Loucy (cell line): ENCODE results near the gene MAGEB1.

ENCODE experiments used
- H2AFZ ChIP-seq: fragments of 200-600 bp; sonication (generic); 2 replicates; pipeline ENCODE4 v1.6.0; 2016; ENCODE audit warnings: antibody characterized with exemption, mild to moderate bottlenecking, low read length, moderate library complexity
- H3F3A ChIP-seq: fragments of 200-600 bp; 2 replicates; pipeline ENCODE4 v1.6.0; 2016; ENCODE audit warnings: antibody characterized with exemption, low read depth, mild to moderate bottlenecking
- H3K27me3 ChIP-seq: fragments of 200-600 bp; sonication (generic); 2 replicates; pipeline ENCODE4 v1.6.1; 2014; ENCODE audit warnings: low read length, mild to moderate bottlenecking; ENCODE audit not compliant: insufficient read depth, poor library complexity, severe bottlenecking
- H3K36me3 ChIP-seq: fragments of 200-600 bp; sonication (generic); 2 replicates; pipeline ENCODE4 v1.6.1; 2016; ENCODE audit warnings: low read length; ENCODE audit not compliant: insufficient read depth
- H3K4me1 ChIP-seq: fragments of 200-600 bp; sonication (generic); 2 replicates; pipeline ENCODE4 v1.5.1; 2014; ENCODE audit warnings: low read length, mild to moderate bottlenecking; ENCODE audit not compliant: insufficient read depth, poor library complexity, severe bottlenecking
- H3K4me2 ChIP-seq: fragments of 200-600 bp; sonication (generic); 2 replicates; pipeline ENCODE4 v1.6.0; 2014; ENCODE audit warnings: antibody characterized with exemption, low read length, low read depth, mild to moderate bottlenecking; ENCODE audit not compliant: poor library complexity, severe bottlenecking
- H3K4me3 ChIP-seq: fragments of 200-600 bp; sonication (generic); 2 replicates; pipeline ENCODE4 v1.5.1; 2014; ENCODE audit warnings: low read length, mild to moderate bottlenecking, mixed read lengths; ENCODE audit not compliant: poor library complexity, severe bottlenecking
- H3K79me2 ChIP-seq: fragments of 200-600 bp; sonication (generic); 2 replicates; pipeline ENCODE4 v1.6.1; 2014; ENCODE audit warnings: low read length; ENCODE audit not compliant: insufficient read depth
- H3K9ac ChIP-seq: fragments of 200-600 bp; sonication (generic); 2 replicates; pipeline ENCODE4 v1.6.0; 2014; ENCODE audit warnings: mild to moderate bottlenecking, low read depth, low read length, moderate library complexity; ENCODE audit not compliant: poor library complexity, severe bottlenecking
- H3K9me2 ChIP-seq: fragments of 200-600 bp; sonication (generic); replicated peaks from 2 replicates; pipeline ENCODE4 v1.6.1; 2016; ENCODE audit warnings: low read depth, low read length, mixed read lengths
- H3K9me3 ChIP-seq: fragments of 200-600 bp; sonication (generic); 2 replicates; pipeline ENCODE4 v1.6.1; 2014; ENCODE audit warnings: mild to moderate bottlenecking, antibody characterized with exemption, low read length, low read depth; ENCODE audit not compliant: insufficient read depth
- H4K20me1 ChIP-seq: fragments of 200-600 bp; sonication (generic); 2 replicates; pipeline ENCODE4 v1.6.0; 2014; ENCODE audit warnings: antibody characterized with exemption, low read length, mild to moderate bottlenecking; ENCODE audit not compliant: insufficient read depth, poor library complexity, severe bottlenecking
- EZH2phosphoT487 ChIP-seq: fragments of 200-600 bp; IDR thresholded peaks from 2 replicates; pipeline ENCODE4 v1.6.1; 2018; ENCODE audit warnings: antibody characterized with exemption, mild to moderate bottlenecking, moderate library complexity, borderline replicate concordance
- TF ChIP-seq, protein P1 (sequence below): fragments of 200-600 bp; sonication (generic); conservative IDR thresholded peaks from 2 replicates; pipeline ENCODE4 v1.5.1; 2014; ENCODE audit warnings: mild to moderate bottlenecking, antibody characterized with exemption, low read length

MAGEB1 gene

GRCh38 chrX:30270639-30271038, 23.7 kb downstream of the MAGEB1 start:
- no peak overlapping the region for H3K9ac ChIP-seq
- peaks cover 17% of the 10 kb centered on the region for H3K4me1 ChIP-seq
- no peaks in the 10 kb centered on the region for H3K79me2 ChIP-seq
- H3K9me2 ChIP-seq = no peaks in the 10 kb centered on the region
- no peaks in the 10 kb centered on the region for H3K27me3 ChIP-seq
- H2AFZ ChIP-seq = no peak overlapping the region
- H3K36me3 ChIP-seq = no peaks in the 10 kb centered on the region
- TF ChIP-seq, protein P1, sequence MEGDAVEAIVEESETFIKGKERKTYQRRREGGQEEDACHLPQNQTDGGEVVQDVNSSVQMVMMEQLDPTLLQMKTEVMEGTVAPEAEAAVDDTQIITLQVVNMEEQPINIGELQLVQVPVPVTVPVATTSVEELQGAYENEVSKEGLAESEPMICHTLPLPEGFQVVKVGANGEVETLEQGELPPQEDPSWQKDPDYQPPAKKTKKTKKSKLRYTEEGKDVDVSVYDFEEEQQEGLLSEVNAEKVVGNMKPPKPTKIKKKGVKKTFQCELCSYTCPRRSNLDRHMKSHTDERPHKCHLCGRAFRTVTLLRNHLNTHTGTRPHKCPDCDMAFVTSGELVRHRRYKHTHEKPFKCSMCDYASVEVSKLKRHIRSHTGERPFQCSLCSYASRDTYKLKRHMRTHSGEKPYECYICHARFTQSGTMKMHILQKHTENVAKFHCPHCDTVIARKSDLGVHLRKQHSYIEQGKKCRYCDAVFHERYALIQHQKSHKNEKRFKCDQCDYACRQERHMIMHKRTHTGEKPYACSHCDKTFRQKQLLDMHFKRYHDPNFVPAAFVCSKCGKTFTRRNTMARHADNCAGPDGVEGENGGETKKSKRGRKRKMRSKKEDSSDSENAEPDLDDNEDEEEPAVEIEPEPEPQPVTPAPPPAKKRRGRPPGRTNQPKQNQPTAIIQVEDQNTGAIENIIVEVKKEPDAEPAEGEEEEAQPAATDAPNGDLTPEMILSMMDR = no peak
- TF ChIP-seq EZH2phosphoT487 = no peak
- no peaks in the 10 kb centered on the region for H4K20me1 ChIP-seq
- no peak overlapping the region for H3K4me3 ChIP-seq
- no peaks in the 10 kb centered on the region; the same call in 1 of the 2 replicates for H3K9me3 ChIP-seq
- no peak overlapping the region for H3K4me2 ChIP-seq
- H3F3A ChIP-seq = no peaks in the 10 kb centered on the region

GRCh38 chrX:30275498-30275897, 28.6 kb downstream of the MAGEB1 start:
- no peaks in the 10 kb centered on the region for H3K36me3 ChIP-seq
- no peaks in the 10 kb centered on the region; the same call in 1 of the 2 replicates for H3K9me3 ChIP-seq
- no peaks in the 10 kb centered on the region for H3F3A ChIP-seq
- H2AFZ ChIP-seq = 0 out of 2 replicates have a peak overlapping the region, but pooled peaks have one; percentile 55
- H3K79me2 ChIP-seq = no peaks in the 10 kb centered on the region
- no peaks in the 10 kb centered on the region for H4K20me1 ChIP-seq
- no peaks in the 10 kb centered on the region for H3K9me2 ChIP-seq
- H3K9ac ChIP-seq = no peak overlapping the region
- TF ChIP-seq EZH2phosphoT487 = no peak
- TF ChIP-seq, protein P1 = peak; percentile 63
- peaks cover 22% of the 10 kb centered on the region for H3K4me1 ChIP-seq
- H3K27me3 ChIP-seq = no peaks in the 10 kb centered on the region
- H3K4me2 ChIP-seq = no peak overlapping the region
- H3K4me3 ChIP-seq = no peak overlapping the region

DNA sequence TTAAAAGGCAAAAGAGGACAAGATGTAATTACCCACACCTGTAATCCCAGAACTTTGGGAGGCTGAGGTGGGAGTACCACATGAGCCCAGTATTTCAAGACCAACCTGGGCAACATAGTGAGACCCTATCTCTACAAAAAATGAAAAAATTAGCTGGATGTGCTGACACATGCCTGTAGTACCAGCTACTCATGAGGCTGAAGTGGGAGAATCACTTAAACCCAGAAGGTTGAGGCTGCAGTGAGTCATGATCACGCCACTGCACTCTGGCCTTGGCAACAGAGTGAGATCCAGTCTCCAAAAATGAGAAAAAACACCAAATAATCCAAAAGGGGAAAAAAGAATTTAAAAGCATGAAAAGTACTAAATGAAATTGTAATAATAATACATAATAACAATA, 31.4 kb downstream of the MAGEB1 start:
- Histone ChIP-seq H3K4me2 (no peak overlapping the region), H3K4me3 (no peak overlapping the region), H3K9me3 (no peaks in the 10 kb centered on the region), H3K36me3 (no peaks in the 10 kb centered on the region), H3K4me1 (peaks cover 22% of the 10 kb centered on the region), H4K20me1 (no peaks in the 10 kb centered on the region), H3F3A (no peaks in the 10 kb centered on the region), H3K27me3 (no peaks in the 10 kb centered on the region), H2AFZ (no peak overlapping the region), H3K9me2 (no peaks in the 10 kb centered on the region), H3K79me2 (no peaks in the 10 kb centered on the region), H3K9ac (no peak overlapping the region)
- TF ChIP-seq EZH2phosphoT487 = no peak
- TF ChIP-seq, protein P1 = no peak
